Mucosa of descending colon (tissue), 3 donors: ENCODE results near the gene HYDIN. TPM values are rescaled to one million over a fixed set of nuclear protein-coding genes. Genes with fewer than 3 reads are reported as not detected.

Experiments
- ATAC-seq: fragments of 200-7000 bp; cut with Tn5 transposase; one replicate; pipeline ENCODE4 v1.9.1; 2020; ENCODE audit warnings: mild to moderate bottlenecking, moderate library complexity
- DNase-seq, 3 donors: peaks; one replicate each; pipeline ENCODE4 v3.0.0-alpha.2; 2020
- H3K36me3 ChIP-seq: fragments of 200-600 bp; one replicate; pipeline ENCODE4 v1.8.0; 2021; ENCODE audit warnings: low read depth, mild to moderate bottlenecking
- H3K4me1 ChIP-seq: fragments of 200-600 bp; one replicate; pipeline ENCODE4 v1.8.0; 2021; ENCODE audit warnings: low read depth, mild to moderate bottlenecking
- H3K4me3 ChIP-seq: fragments of 200-600 bp; one replicate; pipeline ENCODE4 v1.8.0; 2021; ENCODE audit warnings: mild to moderate bottlenecking
- H3K9me3 ChIP-seq: fragments of 200-600 bp; one replicate; pipeline ENCODE4 v1.8.0; 2021; ENCODE audit warnings: mild to moderate bottlenecking
- intact Hi-C, 2 donors: fragments of 100-400 bp; cut with DNase I in 1 of 2; cut with micrococcal nuclease in 1 of 2; formaldehyde crosslinking; loops; one replicate each; pipeline versions ENCODE4 v1.11.0 to v1.11.1; 2022; cut with DNase I, micrococcal nuclease
- total RNA-seq, 3 donors: library from RNA; stranded (reverse); fragmentation: NEBNext Ultra II Directional in 2 of 3; extraction: Animal tissue kit (Norgen Biotek cat#: 25700) in 2 of 3; gene quantifications; one replicate each; pipeline versions ENCODE4 v1.2.1 to v1.2.4, GENCODE V29; 2021 to 2023
- TF ChIP-seq, protein P1 (sequence below): fragments of 200-600 bp; IDR thresholded peaks from one replicate; pipeline ENCODE4 v1.8.0; 2022; ENCODE audit warnings: antibody characterized with exemption, mild to moderate bottlenecking
- donor health status: DM: no; HTN: no; CAD: no; lungs with moderate emphysema.
- donor health status: DM: no; HTN: no; CAD: no.
- donor health status: DM: no; HTN: yes; CAD: no.

Gene HYDIN
- total RNA-seq, 3 donors from 2014 or later: 0.80 to 2.3 (median 1.5) TPM

DNA sequence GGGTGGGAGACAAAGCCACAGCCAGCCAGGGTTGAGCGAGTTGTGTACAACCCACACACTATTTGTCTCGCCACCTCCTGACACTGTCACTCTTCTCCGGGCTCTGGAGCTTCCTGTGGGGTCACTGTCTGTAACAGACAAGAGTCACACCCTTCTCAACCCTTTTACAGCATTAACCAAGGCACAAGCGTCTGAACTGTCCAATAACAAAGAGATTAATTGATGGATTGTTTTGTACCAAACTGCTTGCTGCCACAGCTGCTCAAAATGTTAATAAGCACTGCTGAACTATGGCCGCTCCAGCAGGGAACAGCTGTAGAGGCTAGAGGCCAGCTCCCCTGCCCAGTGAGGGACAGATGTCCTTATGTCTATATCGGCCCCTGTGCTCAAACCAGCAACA lies 25.2 kb upstream of the HYDIN start:
- TF ChIP-seq, protein P1, sequence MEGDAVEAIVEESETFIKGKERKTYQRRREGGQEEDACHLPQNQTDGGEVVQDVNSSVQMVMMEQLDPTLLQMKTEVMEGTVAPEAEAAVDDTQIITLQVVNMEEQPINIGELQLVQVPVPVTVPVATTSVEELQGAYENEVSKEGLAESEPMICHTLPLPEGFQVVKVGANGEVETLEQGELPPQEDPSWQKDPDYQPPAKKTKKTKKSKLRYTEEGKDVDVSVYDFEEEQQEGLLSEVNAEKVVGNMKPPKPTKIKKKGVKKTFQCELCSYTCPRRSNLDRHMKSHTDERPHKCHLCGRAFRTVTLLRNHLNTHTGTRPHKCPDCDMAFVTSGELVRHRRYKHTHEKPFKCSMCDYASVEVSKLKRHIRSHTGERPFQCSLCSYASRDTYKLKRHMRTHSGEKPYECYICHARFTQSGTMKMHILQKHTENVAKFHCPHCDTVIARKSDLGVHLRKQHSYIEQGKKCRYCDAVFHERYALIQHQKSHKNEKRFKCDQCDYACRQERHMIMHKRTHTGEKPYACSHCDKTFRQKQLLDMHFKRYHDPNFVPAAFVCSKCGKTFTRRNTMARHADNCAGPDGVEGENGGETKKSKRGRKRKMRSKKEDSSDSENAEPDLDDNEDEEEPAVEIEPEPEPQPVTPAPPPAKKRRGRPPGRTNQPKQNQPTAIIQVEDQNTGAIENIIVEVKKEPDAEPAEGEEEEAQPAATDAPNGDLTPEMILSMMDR: no peak
- Histone ChIP-seq H3K4me3 (no peak overlapping the region), H3K9me3 (no peaks in the 10 kb centered on the region), H3K36me3 (no peaks in the 10 kb centered on the region), H3K4me1 (no peaks in the 10 kb centered on the region)
- intact Hi-C loops: no loop called here
- DNase-seq (no peak), ATAC-seq (no peak)

DNA sequence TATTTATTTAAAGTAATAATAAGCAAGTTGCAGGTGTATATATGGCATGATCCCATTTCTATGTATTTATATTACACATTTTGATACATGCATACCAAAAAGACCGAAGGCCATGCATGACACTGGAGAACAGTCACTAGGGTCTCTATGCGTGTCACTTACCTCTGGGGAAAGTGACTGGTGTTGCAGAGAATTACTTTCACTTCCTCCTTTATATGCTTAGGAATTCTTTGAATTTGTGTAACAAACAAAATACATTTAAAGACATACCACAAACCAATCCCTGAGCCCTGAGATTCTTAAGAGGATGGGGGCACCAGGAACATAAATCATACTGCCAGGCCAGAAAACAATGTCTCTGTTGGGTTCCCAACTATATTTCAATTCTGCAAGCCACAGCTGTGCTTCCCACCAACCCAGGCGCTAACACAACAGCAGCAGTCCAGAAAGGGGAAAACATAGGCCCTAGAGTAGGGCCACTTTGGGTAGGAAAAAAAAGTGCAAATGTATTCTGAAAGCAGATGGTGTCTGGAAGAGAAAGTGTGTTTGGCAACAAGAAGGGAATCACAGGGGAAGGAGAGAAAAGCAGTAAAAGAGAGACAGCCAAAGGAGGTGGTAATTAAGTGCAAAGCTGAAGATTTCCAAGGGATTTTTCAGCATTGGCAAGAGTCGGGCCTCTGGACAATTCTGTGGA lies 24.5 kb upstream of the HYDIN start:
- no peak for ATAC-seq

DNA sequence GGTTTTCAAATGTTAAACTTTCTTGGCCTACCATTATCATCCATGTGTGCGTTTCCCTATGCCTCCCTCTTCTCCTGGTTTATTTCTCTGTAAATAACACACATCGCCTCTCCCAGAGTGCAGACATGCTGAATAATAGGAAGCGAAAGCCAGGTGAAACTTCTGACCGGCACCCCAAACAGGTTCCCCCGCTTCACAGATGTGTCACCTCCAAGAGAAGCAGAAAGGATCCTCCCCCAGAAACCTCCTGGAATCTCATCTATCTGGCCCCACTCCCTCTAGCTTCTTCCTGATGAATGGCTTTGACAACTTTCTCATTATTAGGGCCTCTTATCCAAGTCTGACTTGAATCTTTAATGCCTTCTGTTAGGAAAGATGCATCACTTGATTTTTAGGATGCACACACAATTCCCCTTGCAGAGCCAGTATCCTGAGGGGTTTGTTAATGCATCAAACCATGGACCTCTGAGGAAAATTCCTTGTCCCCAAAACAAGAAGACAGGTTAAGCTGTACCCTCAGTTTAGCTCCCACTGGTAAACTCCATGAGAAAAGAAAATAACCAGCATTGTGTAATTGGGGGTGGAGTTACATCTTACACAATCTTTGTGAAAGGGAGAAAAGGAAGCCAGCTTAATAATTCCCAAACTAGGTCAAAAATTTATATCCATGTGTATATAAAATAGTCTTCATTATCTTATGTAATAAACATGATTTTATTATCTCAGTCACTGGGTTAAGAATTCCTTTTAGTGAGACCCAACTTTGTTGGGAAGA lies 20.1 kb upstream of the HYDIN start:
- DNase-seq (no peak), ATAC-seq (no peak)
- H3K9me3 ChIP-seq: no peaks in the 10 kb centered on the region
- intact Hi-C loops: no loop called here
- no peak overlapping the region for H3K4me3 ChIP-seq
- no peaks in the 10 kb centered on the region for H3K36me3 ChIP-seq
- H3K4me1 ChIP-seq: no peaks in the 10 kb centered on the region
- TF ChIP-seq, protein P1: no peak

More for the DNA sequence above, 24.5 kb upstream of the HYDIN start:
- DNase-seq: no peak
- intact Hi-C loops: no loop called here
- H3K4me1 ChIP-seq: no peaks in the 10 kb centered on the region
- TF ChIP-seq, protein P1: no peak
- H3K9me3 ChIP-seq: no peaks in the 10 kb centered on the region
- no peaks in the 10 kb centered on the region for H3K36me3 ChIP-seq
- no peak overlapping the region for H3K4me3 ChIP-seq

DNA sequence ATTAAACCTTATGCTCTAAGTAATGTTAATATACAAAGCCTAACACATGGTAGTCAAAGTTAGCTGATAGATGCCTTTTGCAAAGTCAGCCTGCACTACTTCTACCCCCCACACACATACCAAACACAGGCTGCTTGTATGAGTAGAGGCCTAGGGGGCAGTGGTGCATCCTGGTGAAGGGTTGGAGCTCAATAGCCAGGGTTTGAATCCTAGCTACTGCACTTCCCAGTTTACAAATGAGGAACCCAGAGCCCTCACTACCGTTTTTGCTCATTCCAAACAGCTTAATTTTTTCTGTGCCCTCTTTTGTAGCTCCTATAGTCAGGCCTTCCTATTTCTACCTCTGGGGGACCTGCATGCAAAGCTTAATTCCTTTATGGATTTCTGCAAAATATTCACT lies 18.9 kb upstream of the HYDIN start:
- no peaks in the 10 kb centered on the region for H3K9me3 ChIP-seq
- intact Hi-C loops: no loop called here
- H3K4me3 ChIP-seq: no peak overlapping the region
- ATAC-seq (no peak), DNase-seq (peak in 1 of 3 donors; percentile 10)
- TF ChIP-seq, protein P1: no peak
- no peaks in the 10 kb centered on the region for H3K4me1 ChIP-seq
- H3K36me3 ChIP-seq: no peaks in the 10 kb centered on the region

DNA sequence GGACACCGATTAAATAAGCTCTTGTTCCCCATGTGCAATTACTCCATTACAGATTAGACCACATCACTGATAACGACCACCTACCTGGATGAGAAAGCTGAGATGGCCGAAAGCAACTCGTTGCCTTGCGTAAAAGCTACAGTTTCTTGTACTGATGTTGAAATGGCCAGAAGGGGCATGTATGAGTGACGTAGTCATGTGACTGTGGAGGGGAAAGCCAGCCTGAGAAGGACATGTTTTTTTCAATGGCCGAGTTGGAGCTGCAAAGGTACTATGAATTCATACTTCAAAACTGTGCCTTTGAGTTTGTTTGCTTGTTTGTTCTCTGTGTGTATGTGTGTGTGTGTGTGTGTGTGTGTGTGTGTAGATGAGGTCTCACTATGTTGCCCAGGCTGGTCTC lies 17.0 kb upstream of the HYDIN start:
- TF ChIP-seq, protein P1: no peak
- intact Hi-C loops: no loop called here
- no peaks in the 10 kb centered on the region for H3K36me3 ChIP-seq
- ATAC-seq (no peak), DNase-seq (no peak)
- no peaks in the 10 kb centered on the region for H3K4me1 ChIP-seq
- no peaks in the 10 kb centered on the region for H3K9me3 ChIP-seq
- H3K4me3 ChIP-seq: no peak overlapping the region
